ENCODE measurements around the gene RPLP1.

DNA sequence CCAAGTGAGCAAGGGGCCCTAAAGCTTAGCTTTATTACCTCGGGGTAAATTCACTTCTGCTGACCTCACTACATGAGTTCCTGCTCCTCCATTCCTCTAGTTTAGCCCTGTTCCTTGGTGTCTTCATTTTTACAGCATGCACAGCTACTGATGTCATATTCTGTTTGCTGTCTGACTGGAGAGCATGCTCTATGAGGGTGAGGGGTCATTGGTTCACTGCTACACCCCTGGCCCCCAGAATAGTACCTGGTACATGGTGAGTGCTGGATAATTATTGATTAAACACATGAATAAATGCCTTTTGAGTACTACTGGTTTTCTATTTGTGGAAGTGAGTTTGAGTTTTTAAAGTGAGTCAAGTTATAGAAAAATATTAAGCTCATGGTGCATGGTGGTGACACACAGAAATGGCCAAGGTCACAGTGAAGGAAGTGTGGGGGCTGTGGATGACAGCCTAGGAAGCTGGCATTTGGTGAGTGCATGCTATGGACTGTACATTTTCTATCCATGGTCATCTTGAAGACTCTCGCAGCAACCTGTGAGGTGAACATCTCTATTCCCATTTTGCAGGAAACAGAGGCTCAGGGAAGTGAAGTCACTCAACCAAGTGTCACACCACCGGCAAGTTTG, 34.0 kb downstream of the RPLP1 start:
- TF ChIP-seq CTCF (IDR thresholded peaks at IDR 0.05) (no peak), POLR2A (IDR thresholded peaks at IDR 0.05) (no peak)
